ENCODE measurements around the gene PLEKHG3.

Gene PLEKHG3

GRCh38 chr14:64772397-64772950 is 68.2 kb downstream of the PLEKHG3 start:
- H3K27me3 Mint-ChIP-seq = no peaks in the 10 kb centered on the region
- no peaks in the 10 kb centered on the region for H3K9me3 Mint-ChIP-seq
- no peaks in the 10 kb centered on the region for H3K4me1 Mint-ChIP-seq (ENCODE audit: low read depth)
- no peak overlapping the region for H3K4me3 Mint-ChIP-seq
- H3K36me3 Mint-ChIP-seq (ENCODE audit: low read depth) = no peaks in the 10 kb centered on the region
- no peak overlapping the region for H3K27ac Mint-ChIP-seq

GRCh38 chr14:64773046-64773445 is 68.8 kb downstream of the PLEKHG3 start:
- Mint-ChIP-seq H3K4me1 (ENCODE audit: low read depth) (no peaks in the 10 kb centered on the region), H3K4me3 (no peak overlapping the region), H3K27ac (no peak overlapping the region), H3K36me3 (ENCODE audit: low read depth) (no peaks in the 10 kb centered on the region), H3K9me3 (no peaks in the 10 kb centered on the region), H3K27me3 (no peaks in the 10 kb centered on the region)

GRCh38 chr14:64773577-64773976 is 69.4 kb downstream of the PLEKHG3 start:
- no peaks in the 10 kb centered on the region for H3K9me3 Mint-ChIP-seq
- H3K27me3 Mint-ChIP-seq = no peaks in the 10 kb centered on the region
- H3K36me3 Mint-ChIP-seq (ENCODE audit: low read depth) = no peaks in the 10 kb centered on the region
- no peak overlapping the region for H3K27ac Mint-ChIP-seq
- no peaks in the 10 kb centered on the region for H3K4me1 Mint-ChIP-seq (ENCODE audit: low read depth)
- no peak overlapping the region for H3K4me3 Mint-ChIP-seq

GRCh38 chr14:64774272-64774671 is 70.0 kb downstream of the PLEKHG3 start:
- Mint-ChIP-seq H3K4me1 (ENCODE audit: low read depth) (no peaks in the 10 kb centered on the region), H3K27ac (no peak overlapping the region), H3K9me3 (no peaks in the 10 kb centered on the region), H3K36me3 (ENCODE audit: low read depth) (no peaks in the 10 kb centered on the region), H3K4me3 (no peak overlapping the region), H3K27me3 (no peaks in the 10 kb centered on the region)

- H3K9me3 Mint-ChIP-seq = no peaks in the 10 kb centered on the region
- no peak overlapping the region for H3K27ac Mint-ChIP-seq
- H3K27me3 Mint-ChIP-seq = no peaks in the 10 kb centered on the region
- no peaks in the 10 kb centered on the region for H3K4me1 Mint-ChIP-seq (ENCODE audit: low read depth)
- H3K4me3 Mint-ChIP-seq = no peak overlapping the region
- no peaks in the 10 kb centered on the region for H3K36me3 Mint-ChIP-seq (ENCODE audit: low read depth)
These were observed 71.0 kb downstream of the PLEKHG3 start for GRCh38 chr14:64775081-64775777.

GRCh38 chr14:64777461-64777860 is 73.2 kb downstream of the PLEKHG3 start:
- Mint-ChIP-seq H3K9me3 (no peaks in the 10 kb centered on the region), H3K27me3 (no peaks in the 10 kb centered on the region), H3K27ac (no peak overlapping the region), H3K4me1 (ENCODE audit: low read depth) (no peaks in the 10 kb centered on the region), H3K4me3 (no peak overlapping the region), H3K36me3 (ENCODE audit: low read depth) (no peaks in the 10 kb centered on the region)

- Mint-ChIP-seq H3K27ac (no peak overlapping the region), H3K36me3 (ENCODE audit: low read depth) (no peaks in the 10 kb centered on the region), H3K4me3 (no peak overlapping the region), H3K4me1 (ENCODE audit: low read depth) (no peaks in the 10 kb centered on the region), H3K27me3 (no peaks in the 10 kb centered on the region), H3K9me3 (no peaks in the 10 kb centered on the region)
These were observed 74.0 kb downstream of the PLEKHG3 start for GRCh38 chr14:64778104-64778754.

- H3K27me3 Mint-ChIP-seq = no peaks in the 10 kb centered on the region
- H3K4me3 Mint-ChIP-seq = no peak overlapping the region
- no peaks in the 10 kb centered on the region for H3K4me1 Mint-ChIP-seq (ENCODE audit: low read depth)
- no peaks in the 10 kb centered on the region for H3K9me3 Mint-ChIP-seq
- no peaks in the 10 kb centered on the region for H3K36me3 Mint-ChIP-seq (ENCODE audit: low read depth)
- no peak overlapping the region for H3K27ac Mint-ChIP-seq
These were observed 75.2 kb downstream of the PLEKHG3 start for GRCh38 chr14:64779472-64779871.

- H3K4me3 Mint-ChIP-seq = no peak overlapping the region
- no peaks in the 10 kb centered on the region for H3K4me1 Mint-ChIP-seq (ENCODE audit: low read depth)
- H3K27ac Mint-ChIP-seq = no peak overlapping the region
- no peaks in the 10 kb centered on the region for H3K9me3 Mint-ChIP-seq
- no peaks in the 10 kb centered on the region for H3K27me3 Mint-ChIP-seq
- no peaks in the 10 kb centered on the region for H3K36me3 Mint-ChIP-seq (ENCODE audit: low read depth)
These were observed 78.0 kb downstream of the PLEKHG3 start for GRCh38 chr14:64782196-64782595.

- Mint-ChIP-seq H3K36me3 (ENCODE audit: low read depth) (no peaks in the 10 kb centered on the region), H3K9me3 (no peaks in the 10 kb centered on the region), H3K27ac (no peak overlapping the region), H3K4me3 (no peak overlapping the region), H3K4me1 (ENCODE audit: low read depth) (no peaks in the 10 kb centered on the region), H3K27me3 (no peaks in the 10 kb centered on the region)
These were observed 79.8 kb downstream of the PLEKHG3 start for GRCh38 chr14:64784006-64784405.

- no peaks in the 10 kb centered on the region for H3K4me1 Mint-ChIP-seq (ENCODE audit: low read depth)
- H3K27me3 Mint-ChIP-seq = no peaks in the 10 kb centered on the region
- no peaks in the 10 kb centered on the region for H3K9me3 Mint-ChIP-seq
- no peak overlapping the region for H3K4me3 Mint-ChIP-seq
- H3K27ac Mint-ChIP-seq = no peak overlapping the region
- H3K36me3 Mint-ChIP-seq (ENCODE audit: low read depth) = no peaks in the 10 kb centered on the region
These were observed 82.3 kb downstream of the PLEKHG3 start for GRCh38 chr14:64786296-64787149.

GRCh38 chr14:64787619-64788018 is 83.4 kb downstream of the PLEKHG3 start:
- no peaks in the 10 kb centered on the region for H3K27me3 Mint-ChIP-seq
- H3K9me3 Mint-ChIP-seq = no peaks in the 10 kb centered on the region
- no peaks in the 10 kb centered on the region for H3K4me1 Mint-ChIP-seq (ENCODE audit: low read depth)
- no peaks in the 10 kb centered on the region for H3K36me3 Mint-ChIP-seq (ENCODE audit: low read depth)
- no peak overlapping the region for H3K27ac Mint-ChIP-seq
- H3K4me3 Mint-ChIP-seq = no peak overlapping the region

GRCh38 chr14:64788706-64789105 is 84.5 kb downstream of the PLEKHG3 start:
- H3K27me3 Mint-ChIP-seq = no peaks in the 10 kb centered on the region
- H3K9me3 Mint-ChIP-seq = no peaks in the 10 kb centered on the region
- no peaks in the 10 kb centered on the region for H3K4me1 Mint-ChIP-seq (ENCODE audit: low read depth)
- no peak overlapping the region for H3K4me3 Mint-ChIP-seq
- H3K27ac Mint-ChIP-seq = no peak overlapping the region
- no peaks in the 10 kb centered on the region for H3K36me3 Mint-ChIP-seq (ENCODE audit: low read depth)

GRCh38 chr14:64789696-64790095 is 85.5 kb downstream of the PLEKHG3 start:
- Mint-ChIP-seq H3K4me3 (no peak overlapping the region), H3K27ac (no peak overlapping the region), H3K27me3 (no peaks in the 10 kb centered on the region), H3K9me3 (no peaks in the 10 kb centered on the region), H3K4me1 (ENCODE audit: low read depth) (no peaks in the 10 kb centered on the region), H3K36me3 (ENCODE audit: low read depth) (no peaks in the 10 kb centered on the region)

- H3K27ac Mint-ChIP-seq = no peak overlapping the region
- no peaks in the 10 kb centered on the region for H3K4me1 Mint-ChIP-seq (ENCODE audit: low read depth)
- no peak overlapping the region for H3K4me3 Mint-ChIP-seq
These were observed 86.3 kb downstream of the PLEKHG3 start for GRCh38 chr14:64790478-64790877.

More at GRCh38 chr14:64790478-64790877, 86.3 kb downstream of the PLEKHG3 start:
- Mint-ChIP-seq H3K36me3 (ENCODE audit: low read depth) (no peaks in the 10 kb centered on the region), H3K9me3 (no peaks in the 10 kb centered on the region), H3K27me3 (no peaks in the 10 kb centered on the region)

All from stimulated activated naive CD8-positive, alpha-beta T cell treated with anti-CD3 and anti-CD28 coated beads, Interleukin-15, Interleukin-2, amounts not matched to agents 100 ng/mL and 50 ng/mL, for 24 hours (primary cell).